AG04450 (cell line): ENCODE data around the gene YOD1. TPM values are rescaled to one million over a fixed set of nuclear protein-coding genes. Genes with fewer than 3 reads are reported as not detected.
A peak's percentile ranks its signal among the peaks of the same experiment; 100 is the strongest.

ENCODE experiments used
- CTCF ChIA-PET: fragments of 300-600, 350-600 bp; formaldehyde crosslinking; extraction: SDS; loops from one replicate; lab custom pipeline; 2022; ENCODE audit warnings: antibody characterized with exemption, inconsistent platforms; lab: Charles Lee
- POLR2A ChIA-PET: fragments of 350-600 bp; formaldehyde crosslinking; extraction: SDS; loops from one replicate; lab custom pipeline; 2021; ENCODE audit warnings: antibody characterized with exemption, inconsistent platforms; lab: Yijun Ruan, JAX
- DNase-seq: peaks from one replicate; pipeline ENCODE4 v3.0.0-alpha.2; 2011; ENCODE audit warnings: low read depth, low spot score
- H3K27ac ChIP-seq: one replicate; pipeline ENCODE4 v1.5.1; 2012; ENCODE audit warnings: low read depth, low read length, control low read depth
- H3K27me3 ChIP-seq: one replicate; pipeline ENCODE4 v1.6.0; 2012; ENCODE audit warnings: low read length; ENCODE audit not compliant: control insufficient read depth, insufficient read depth
- H3K4me3 ChIP-seq: 2 replicates; pipeline ENCODE4 v1.5.1; 2011; ENCODE audit warnings: mild to moderate bottlenecking, low read depth, low read length, control low read depth
- H3K9me3 ChIP-seq: 2 replicates; pipeline ENCODE4 v1.5.1; 2012; ENCODE audit warnings: low read length; ENCODE audit not compliant: control insufficient read depth, insufficient read depth
- polyA plus RNA-seq: library from polyadenylated mRNA; depleted of rRNA; stranded (reverse); fragments of >200 nt; gene quantifications from 2 replicates; pipeline ENCODE4 v1.2.3, GENCODE V29; 2011
- TF ChIP-seq, protein P1 (sequence below): IDR thresholded peaks from 2 replicates; pipeline ENCODE4 v1.5.1; 2011; ENCODE audit warnings: low read depth, low read length, control low read depth, inconsistent platforms

YOD1 gene
- polyA plus RNA-seq, 1 experiment = 3.2 TPM

DNA sequence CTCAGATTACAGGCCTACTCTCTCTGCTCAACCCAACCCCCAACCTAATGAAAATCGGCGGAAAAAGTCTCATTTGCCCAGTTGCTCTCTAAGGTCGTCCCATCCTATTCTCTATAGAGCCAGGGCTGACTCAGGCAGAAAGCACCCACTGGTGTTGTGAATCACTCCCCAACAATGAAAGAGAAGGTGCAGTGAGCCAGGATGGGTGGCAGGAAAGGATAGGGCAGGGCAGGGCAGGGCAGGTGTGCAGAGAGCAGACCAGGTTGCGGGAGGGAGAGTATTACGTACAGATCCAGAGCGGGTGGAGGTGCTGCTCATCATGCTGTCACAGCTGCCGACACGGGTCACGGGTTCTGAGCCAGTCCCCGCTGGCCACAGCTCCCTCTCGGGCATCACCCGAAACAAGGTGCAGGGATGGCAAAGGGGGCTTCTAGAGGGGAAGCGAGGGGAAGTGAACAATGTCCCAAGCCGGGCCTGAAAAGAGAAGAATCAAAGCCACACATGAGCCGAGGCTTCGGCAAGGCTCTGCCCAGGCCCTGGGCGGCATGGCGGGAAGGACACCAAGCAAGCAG lies 23.7 kb downstream of the YOD1 start:
- TF ChIP-seq, protein P1, sequence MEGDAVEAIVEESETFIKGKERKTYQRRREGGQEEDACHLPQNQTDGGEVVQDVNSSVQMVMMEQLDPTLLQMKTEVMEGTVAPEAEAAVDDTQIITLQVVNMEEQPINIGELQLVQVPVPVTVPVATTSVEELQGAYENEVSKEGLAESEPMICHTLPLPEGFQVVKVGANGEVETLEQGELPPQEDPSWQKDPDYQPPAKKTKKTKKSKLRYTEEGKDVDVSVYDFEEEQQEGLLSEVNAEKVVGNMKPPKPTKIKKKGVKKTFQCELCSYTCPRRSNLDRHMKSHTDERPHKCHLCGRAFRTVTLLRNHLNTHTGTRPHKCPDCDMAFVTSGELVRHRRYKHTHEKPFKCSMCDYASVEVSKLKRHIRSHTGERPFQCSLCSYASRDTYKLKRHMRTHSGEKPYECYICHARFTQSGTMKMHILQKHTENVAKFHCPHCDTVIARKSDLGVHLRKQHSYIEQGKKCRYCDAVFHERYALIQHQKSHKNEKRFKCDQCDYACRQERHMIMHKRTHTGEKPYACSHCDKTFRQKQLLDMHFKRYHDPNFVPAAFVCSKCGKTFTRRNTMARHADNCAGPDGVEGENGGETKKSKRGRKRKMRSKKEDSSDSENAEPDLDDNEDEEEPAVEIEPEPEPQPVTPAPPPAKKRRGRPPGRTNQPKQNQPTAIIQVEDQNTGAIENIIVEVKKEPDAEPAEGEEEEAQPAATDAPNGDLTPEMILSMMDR = no peak
- CTCF ChIA-PET = interaction anchor here (0.9 to 1.3 kb wide), 4 partner anchors 20 to 393 kb away, joined by 3 to 5 read pairs (median 3); partner anchors contain the start of gene DYRK3
- Histone ChIP-seq H3K9me3 (peaks cover 3% of the 10 kb centered on the region; the same call in 1 of the 2 replicates), H3K4me3 (no peak overlapping the region), H3K27me3 (peaks cover 9% of the 10 kb centered on the region), H3K27ac (no peak overlapping the region)
- POLR2A ChIA-PET = no interaction called here
- DNase-seq = no peak

DNA sequence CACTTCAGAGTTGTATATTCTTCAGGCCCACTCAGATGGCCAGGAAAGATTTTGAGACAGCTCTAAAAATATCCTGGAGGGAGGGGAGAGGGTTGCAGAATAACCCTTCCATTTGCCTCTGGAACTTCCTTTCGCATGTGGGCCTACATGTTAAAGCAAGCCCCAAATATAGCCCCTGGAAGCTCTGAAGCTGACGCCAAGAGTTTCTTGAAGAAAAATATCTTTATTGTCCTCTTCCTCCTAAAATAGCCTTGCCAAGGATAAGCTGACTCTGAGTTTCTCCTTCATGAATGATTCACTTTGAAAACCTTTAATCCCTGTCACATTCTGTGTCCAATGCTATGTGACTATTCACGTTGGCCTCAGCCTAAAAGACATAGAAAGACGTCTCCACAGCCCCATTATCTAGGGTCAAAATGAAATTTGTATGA lies 24.9 kb downstream of the YOD1 start:
- POLR2A ChIA-PET = no interaction called here

DNA sequence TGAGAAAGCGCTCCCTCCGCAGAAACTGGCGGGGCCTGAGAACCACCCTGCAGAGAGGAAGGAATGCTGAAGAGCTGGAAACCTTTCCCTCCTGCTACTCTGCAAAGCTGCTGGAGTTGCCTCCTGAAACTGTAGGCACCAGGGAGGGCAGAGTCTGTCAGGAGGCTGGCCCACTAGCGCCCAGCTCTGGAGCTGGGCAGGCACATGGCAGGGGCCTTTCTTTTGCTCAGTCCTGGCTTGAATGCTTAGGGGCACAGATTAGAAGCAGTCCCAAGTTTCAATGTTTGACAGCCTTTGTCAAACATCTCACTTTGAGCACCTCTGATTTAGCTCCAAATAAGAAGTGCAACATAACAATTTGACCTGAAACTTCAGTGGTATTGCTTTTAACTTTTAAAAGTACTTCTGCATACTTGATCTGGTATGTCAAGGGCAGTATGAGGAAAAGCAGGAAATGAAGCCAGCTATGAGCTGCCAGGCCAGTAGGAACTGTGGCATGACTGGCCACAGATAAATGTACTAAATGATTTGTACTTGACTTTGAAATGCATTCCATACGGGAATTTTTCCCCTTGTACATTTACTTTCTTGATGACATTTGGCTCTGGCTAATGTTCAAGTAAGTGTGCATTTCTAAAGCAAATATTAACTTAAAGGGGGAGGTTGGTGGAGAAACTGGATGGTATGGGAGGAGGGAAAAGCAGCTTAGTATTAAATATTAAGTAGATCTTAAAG lies 25.7 kb downstream of the YOD1 start:
- ChIA-PET POLR2A (no interaction called here), CTCF (interaction anchor here (0.6 to 1.5 kb wide), 8 partner anchors 12 to 545 kb away, joined by 3 to 4 read pairs (median 3); no protein-coding TSS in a partner anchor)
- H3K27me3 ChIP-seq = peaks cover 5% of the 10 kb centered on the region
- DNase-seq = no peak
- TF ChIP-seq, protein P1 = no peak
- H3K4me3 ChIP-seq = no peak overlapping the region
- no peak overlapping the region for H3K27ac ChIP-seq
- peaks cover 3% of the 10 kb centered on the region; the same call in 1 of the 2 replicates for H3K9me3 ChIP-seq

More for the DNA sequence above, 24.9 kb downstream of the YOD1 start:
- peaks cover 3% of the 10 kb centered on the region; the same call in 1 of the 2 replicates for H3K9me3 ChIP-seq
- CTCF ChIA-PET = interaction anchor here (0.8 to 1.5 kb wide), 7 partner anchors 11 to 546 kb away, joined by 3 to 5 read pairs (median 3); partner anchors contain the start of gene DYRK3
- no peak for DNase-seq
- peaks cover 8% of the 10 kb centered on the region for H3K27me3 ChIP-seq
- no peak overlapping the region for H3K4me3 ChIP-seq
- H3K27ac ChIP-seq = peak overlapping the region; percentile 21
- TF ChIP-seq, protein P1 = no peak

DNA sequence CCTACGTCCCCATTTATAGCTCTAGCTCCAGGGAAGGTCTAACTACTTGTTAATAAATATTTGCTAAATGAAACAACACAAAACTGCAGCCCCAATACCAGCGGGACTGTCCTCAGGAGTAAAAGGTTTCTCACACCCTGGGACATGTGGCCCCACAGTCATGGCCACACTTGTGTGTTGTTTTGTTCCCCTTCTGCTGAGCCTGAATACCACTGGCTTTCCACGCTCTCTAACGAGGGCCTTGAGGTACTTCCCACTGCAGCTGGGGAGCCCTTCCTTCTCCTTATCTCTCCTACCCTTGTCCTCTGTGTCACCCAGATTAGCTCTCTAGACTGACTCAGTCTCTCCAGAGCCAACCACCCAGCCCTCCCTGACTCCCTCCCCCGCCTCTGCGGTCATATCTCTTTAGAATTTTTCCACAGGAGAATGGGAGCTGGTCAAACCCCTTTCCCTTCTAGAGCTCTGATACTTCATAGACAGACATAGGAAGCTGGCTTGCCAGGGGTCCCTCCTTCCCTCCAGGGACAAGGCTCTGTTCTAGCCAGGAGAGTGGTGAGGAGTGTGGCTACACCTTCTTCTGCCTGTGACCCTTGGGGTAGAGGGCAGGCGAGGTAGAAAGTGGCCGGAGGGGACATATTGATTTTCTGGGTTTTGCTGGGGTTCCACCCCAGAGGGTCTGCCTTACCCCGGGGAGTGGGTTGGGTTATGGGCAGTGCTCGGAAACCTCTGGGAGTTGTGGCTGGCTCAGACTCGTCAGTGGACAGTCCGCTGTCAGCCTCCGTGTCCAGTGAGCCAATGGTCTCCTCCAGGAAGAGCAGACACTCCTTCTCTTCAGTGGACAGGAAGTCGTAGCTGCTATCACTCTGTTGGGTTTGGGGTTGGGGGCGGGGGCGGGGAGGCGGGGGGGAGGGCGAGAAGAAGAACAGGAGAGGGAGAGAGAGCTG lies 26.5 kb downstream of the YOD1 start:
- no peak for DNase-seq
- ChIA-PET CTCF (interaction anchor here (0.9 to 1.5 kb wide), 5 partner anchors 12 to 113 kb away, joined by 3 to 4 read pairs (median 3); no protein-coding TSS in a partner anchor), POLR2A (interaction anchor here (1.0 kb wide), 1 partner anchor 26 kb away, joined by 4 read pairs; the partner anchor contains the start of gene YOD1)
- Histone ChIP-seq H3K9me3 (peaks cover 3% of the 10 kb centered on the region; the same call in 1 of the 2 replicates), H3K27me3 (peaks cover 5% of the 10 kb centered on the region), H3K4me3 (no peak overlapping the region), H3K27ac (no peak overlapping the region)
- TF ChIP-seq, protein P1 = no peak
